Activated T-cell treated with anti-CD3 and anti-CD28 coated beads, Interleukin-2, amount 50 U/mL, for 1 hour (primary cell): ENCODE measurements around the gene CERS3.

Source experiments
- DNase-seq: peaks from one replicate; pipeline ENCODE4 v3.0.0-alpha.2; 2020

CERS3 gene

GRCh38 chr15:100373120-100373896, 155.4 kb downstream of the CERS3 start:
- peak; percentile 19 for DNase-seq

- no peak for DNase-seq
Observed at GRCh38 chr15:100372739-100373119, 156.0 kb downstream of the CERS3 start.

- no peak for DNase-seq
Observed at GRCh38 chr15:100355342-100355741, 173.4 kb downstream of the CERS3 start.

DNA sequence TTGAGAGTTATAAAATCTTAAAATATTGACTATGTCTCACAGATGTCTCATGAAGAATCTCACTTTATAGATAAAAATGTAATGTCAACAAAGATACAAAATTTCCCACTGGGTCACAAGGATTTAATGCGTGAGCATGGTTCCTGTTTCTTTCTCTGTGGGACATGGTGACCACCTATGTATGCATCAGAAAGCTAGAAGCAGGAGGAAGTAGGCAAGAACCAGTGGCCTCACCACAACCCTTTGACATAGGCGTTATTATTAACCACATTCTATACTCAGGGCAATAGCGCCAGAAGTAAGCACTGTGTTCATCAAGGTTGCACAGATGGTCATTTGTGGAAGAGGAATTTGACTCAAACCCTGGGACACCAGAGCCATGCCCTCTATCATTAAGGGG, 175.3 kb downstream of the CERS3 start:
- DNase-seq, result no peak

DNA sequence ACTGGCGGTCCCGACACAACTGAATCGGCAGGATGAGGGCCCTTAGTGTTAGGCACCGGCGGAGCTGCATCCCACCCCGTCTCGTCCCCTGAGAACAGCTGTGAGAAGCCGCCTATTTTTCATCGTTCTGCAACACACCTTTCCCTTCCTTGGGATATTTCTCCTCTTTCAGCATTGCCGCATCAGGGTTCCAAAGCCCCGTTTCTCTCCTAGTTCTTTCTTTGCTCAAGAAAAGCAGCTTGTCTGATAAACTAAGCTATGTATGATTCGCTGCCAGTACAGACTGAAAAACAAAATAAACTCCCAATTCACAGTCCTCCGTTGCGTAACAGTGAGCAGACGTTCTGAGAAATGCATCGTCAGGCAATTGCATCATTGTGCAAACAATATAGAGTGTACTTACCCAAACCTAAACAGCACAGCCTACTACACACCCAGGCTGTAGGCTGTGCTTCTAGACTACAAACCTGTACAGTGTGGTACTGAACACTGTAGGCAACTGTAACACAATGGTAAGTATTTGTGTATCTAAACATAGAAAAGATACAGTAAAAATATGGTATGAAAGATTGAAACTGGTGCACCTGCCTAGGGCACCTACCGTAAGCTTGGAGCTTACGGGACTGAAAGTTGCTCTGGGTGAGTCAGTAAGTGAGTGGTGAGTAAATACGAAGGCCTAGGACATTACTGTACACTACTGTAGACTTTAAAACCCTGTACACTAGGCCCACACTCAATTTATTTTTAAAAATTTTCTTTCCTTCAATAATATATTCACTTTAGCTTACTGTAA, 178.1 kb downstream of the CERS3 start:
- DNase-seq, result no peak
